ENCODE measurements around the gene SLC39A7.

SLC39A7 gene

DNA sequence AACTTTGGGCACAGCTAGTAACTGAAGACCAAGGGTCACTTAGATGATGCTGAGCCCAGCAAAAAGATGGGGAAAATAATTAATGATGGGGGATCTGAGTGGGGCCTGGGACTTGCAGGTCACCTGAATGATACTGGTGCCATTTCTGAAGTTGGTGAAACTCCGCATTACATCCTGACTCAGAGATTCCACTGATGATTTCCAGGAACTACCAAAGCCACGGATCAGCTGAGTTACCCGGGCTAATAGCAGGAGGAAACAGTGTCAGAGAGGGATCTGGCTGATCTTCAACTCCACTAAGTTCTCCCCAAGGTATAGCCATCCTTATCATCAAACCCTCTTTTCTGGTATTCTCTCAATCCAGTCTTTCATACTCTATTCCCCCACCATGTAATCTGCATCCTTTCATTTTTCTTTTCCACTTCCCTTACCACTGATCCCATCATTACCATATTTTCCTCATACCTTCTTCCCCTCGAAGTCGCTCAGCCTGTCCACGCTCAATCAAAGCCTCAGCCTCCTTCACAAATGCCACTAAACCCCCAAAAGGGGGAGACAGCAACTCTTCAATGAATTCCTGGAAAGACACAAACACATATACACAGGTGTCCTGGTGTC is 50.8 kb downstream of the SLC39A7 start:
- no peak for TF ChIP-seq GABPA (IDR thresholded peaks at IDR 0.05; ENCODE audit: low read depth)
- no peak for DNase-seq (ENCODE audit: low read depth in 1 of 2, low spot score in 1 of 2)

DNA sequence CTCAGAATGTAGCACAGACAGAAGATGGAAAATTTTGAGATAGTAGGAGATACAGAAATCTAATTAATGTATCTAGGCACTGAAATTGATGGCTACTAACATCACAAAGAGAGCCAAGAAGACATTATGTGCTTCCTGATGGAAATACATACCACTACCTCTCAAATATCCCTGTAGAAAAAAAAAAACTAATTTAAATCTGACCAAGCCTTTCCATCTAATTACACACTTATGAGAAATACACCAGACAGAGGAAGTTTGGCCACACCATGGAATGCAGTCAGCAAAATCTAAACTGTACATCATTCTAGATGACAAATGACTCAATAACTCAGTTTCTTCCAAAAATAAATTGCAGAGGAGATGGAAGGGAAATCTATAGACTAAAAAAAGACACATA is 52.1 kb downstream of the SLC39A7 start:
- H3K4me3 ChIP-seq (replicated peaks; ENCODE audit: insufficient read depth, low read length), result no peak overlapping the region
- no peak for DNase-seq (ENCODE audit: low read depth in 1 of 2, low spot score in 1 of 2)
- no peak overlapping the region for H3K27ac ChIP-seq (replicated peaks)
- TF ChIP-seq GABPA (IDR thresholded peaks at IDR 0.05; ENCODE audit: low read depth), result no peak
- TF ChIP-seq, protein P1, sequence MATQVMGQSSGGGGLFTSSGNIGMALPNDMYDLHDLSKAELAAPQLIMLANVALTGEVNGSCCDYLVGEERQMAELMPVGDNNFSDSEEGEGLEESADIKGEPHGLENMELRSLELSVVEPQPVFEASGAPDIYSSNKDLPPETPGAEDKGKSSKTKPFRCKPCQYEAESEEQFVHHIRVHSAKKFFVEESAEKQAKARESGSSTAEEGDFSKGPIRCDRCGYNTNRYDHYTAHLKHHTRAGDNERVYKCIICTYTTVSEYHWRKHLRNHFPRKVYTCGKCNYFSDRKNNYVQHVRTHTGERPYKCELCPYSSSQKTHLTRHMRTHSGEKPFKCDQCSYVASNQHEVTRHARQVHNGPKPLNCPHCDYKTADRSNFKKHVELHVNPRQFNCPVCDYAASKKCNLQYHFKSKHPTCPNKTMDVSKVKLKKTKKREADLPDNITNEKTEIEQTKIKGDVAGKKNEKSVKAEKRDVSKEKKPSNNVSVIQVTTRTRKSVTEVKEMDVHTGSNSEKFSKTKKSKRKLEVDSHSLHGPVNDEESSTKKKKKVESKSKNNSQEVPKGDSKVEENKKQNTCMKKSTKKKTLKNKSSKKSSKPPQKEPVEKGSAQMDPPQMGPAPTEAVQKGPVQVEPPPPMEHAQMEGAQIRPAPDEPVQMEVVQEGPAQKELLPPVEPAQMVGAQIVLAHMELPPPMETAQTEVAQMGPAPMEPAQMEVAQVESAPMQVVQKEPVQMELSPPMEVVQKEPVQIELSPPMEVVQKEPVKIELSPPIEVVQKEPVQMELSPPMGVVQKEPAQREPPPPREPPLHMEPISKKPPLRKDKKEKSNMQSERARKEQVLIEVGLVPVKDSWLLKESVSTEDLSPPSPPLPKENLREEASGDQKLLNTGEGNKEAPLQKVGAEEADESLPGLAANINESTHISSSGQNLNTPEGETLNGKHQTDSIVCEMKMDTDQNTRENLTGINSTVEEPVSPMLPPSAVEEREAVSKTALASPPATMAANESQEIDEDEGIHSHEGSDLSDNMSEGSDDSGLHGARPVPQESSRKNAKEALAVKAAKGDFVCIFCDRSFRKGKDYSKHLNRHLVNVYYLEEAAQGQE (IDR thresholded peaks at IDR 0.05; ENCODE audit: insufficient replicate concordance, low read depth), result no peak
- H3K27me3 ChIP-seq (ENCODE audit: insufficient read depth, poor library complexity, severe bottlenecking), result no peaks in the 10 kb centered on the region

More for the DNA sequence above, 50.8 kb downstream of the SLC39A7 start:
- H3K27me3 ChIP-seq (ENCODE audit: insufficient read depth, poor library complexity, severe bottlenecking), result peaks cover 2% of the 10 kb centered on the region
- no peak overlapping the region for H3K4me3 ChIP-seq (replicated peaks; ENCODE audit: insufficient read depth, low read length)
- no peak overlapping the region for H3K27ac ChIP-seq (replicated peaks)

Small RNA genes lying within 50 kb of the gene (microRNA-seq; reads per million reads assigned to microRNA genes)
- gene MIR219A1, result 50.4 reads per million, percentile 61 among the genes with 10 or more reads in this experiment

All from HL-60 (cell line).